OCI-LY3 (cell line): ENCODE results near the gene LAMC1.

ENCODE experiments used
- EZH2phosphoT487 ChIP-seq: fragments of 200-600 bp; shearing (Covaris generic); IDR thresholded peaks from 2 replicates; pipeline ENCODE4 v1.6.1; 2018; ENCODE audit warnings: antibody characterized with exemption, mixed run types, low read depth
- TF ChIP-seq, protein P1 (sequence below): fragments of 200-600, 300-600 bp; sonication (generic); IDR thresholded peaks from 2 replicates; pipeline ENCODE4 v1.5.1; 2014; ENCODE audit warnings: antibody characterized with exemption, low read length, low read depth

DNA sequence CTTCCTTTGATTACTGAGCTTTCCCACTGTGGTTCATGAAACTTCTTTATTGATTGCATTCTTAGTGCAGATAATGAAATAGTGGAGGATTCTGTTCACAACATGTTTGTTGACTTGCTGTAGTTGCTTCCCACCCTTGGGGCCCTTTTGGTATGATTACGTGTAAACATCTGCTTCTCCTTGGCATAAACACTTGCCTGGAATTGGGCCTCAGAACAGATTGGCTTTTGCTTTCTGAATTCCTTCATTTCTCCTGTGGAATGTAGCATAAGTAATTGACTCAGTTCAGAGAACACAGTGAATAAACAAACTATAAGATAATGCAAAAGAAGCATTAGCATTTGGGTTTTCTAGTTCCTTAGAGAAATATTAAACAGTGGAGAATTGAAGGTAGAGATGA is 103.3 kb downstream of the LAMC1 start:
- TF ChIP-seq, protein P1, sequence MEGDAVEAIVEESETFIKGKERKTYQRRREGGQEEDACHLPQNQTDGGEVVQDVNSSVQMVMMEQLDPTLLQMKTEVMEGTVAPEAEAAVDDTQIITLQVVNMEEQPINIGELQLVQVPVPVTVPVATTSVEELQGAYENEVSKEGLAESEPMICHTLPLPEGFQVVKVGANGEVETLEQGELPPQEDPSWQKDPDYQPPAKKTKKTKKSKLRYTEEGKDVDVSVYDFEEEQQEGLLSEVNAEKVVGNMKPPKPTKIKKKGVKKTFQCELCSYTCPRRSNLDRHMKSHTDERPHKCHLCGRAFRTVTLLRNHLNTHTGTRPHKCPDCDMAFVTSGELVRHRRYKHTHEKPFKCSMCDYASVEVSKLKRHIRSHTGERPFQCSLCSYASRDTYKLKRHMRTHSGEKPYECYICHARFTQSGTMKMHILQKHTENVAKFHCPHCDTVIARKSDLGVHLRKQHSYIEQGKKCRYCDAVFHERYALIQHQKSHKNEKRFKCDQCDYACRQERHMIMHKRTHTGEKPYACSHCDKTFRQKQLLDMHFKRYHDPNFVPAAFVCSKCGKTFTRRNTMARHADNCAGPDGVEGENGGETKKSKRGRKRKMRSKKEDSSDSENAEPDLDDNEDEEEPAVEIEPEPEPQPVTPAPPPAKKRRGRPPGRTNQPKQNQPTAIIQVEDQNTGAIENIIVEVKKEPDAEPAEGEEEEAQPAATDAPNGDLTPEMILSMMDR = no peak
- TF ChIP-seq EZH2phosphoT487 = no peak
